Measurements from ENCODE around the gene PLCB4.

Gene PLCB4

DNA sequence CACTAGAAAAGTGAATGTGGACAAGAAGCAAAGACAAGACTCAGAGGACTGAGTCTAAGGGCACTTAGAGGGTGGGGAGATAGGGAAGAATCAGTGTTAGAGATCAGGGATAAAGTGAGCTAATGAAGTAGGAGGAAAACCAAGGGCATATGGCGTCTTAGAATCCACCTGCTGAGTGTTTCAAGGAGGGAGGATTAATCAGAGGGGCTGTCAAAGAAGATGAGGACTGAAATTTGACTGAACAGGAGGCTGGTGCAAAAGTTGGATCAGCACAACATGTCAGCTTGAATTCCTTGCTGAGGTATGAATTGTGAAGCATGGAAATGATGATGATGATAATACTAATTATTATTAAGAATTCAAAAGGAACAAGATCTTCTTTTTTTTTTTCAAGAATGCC lies 39.4 kb downstream of the PLCB4 start:
- in situ Hi-C loops (cut with MboI; ENCODE audit: low pct_unique_long_range_greater_than_20kb, low sequenced_read_pairs, unreplicated experiment) = no loop called here
- no peak for DNase-seq (ENCODE audit: low spot score)
- TF ChIP-seq, protein P1, sequence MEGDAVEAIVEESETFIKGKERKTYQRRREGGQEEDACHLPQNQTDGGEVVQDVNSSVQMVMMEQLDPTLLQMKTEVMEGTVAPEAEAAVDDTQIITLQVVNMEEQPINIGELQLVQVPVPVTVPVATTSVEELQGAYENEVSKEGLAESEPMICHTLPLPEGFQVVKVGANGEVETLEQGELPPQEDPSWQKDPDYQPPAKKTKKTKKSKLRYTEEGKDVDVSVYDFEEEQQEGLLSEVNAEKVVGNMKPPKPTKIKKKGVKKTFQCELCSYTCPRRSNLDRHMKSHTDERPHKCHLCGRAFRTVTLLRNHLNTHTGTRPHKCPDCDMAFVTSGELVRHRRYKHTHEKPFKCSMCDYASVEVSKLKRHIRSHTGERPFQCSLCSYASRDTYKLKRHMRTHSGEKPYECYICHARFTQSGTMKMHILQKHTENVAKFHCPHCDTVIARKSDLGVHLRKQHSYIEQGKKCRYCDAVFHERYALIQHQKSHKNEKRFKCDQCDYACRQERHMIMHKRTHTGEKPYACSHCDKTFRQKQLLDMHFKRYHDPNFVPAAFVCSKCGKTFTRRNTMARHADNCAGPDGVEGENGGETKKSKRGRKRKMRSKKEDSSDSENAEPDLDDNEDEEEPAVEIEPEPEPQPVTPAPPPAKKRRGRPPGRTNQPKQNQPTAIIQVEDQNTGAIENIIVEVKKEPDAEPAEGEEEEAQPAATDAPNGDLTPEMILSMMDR (IDR thresholded peaks at IDR 0.05; ENCODE audit: extremely low read depth, insufficient read depth, missing control alignments) = no peak

DNA sequence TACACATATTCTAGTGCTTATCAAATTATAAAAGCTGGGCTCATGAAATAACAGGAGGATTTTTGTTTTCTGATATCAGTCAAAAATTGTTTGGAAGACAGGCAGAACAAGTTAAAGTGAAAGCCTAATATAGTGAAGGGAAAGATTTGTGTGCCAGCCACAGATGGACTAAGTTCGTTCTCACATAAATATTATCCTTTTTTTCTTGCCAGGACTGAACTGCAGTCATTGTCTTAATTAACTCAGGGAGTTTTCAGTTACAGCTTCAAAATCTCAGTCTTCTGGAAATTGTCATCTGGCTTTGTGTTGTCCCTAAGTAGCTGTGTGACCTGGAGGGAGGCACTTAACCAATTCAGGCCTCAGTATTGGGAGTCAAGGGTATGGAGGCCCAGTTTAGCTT lies 40.7 kb downstream of the PLCB4 start:
- in situ Hi-C loops (cut with MboI; ENCODE audit: low pct_unique_long_range_greater_than_20kb, low sequenced_read_pairs, unreplicated experiment) = no loop called here
- no peak for DNase-seq (ENCODE audit: low spot score)
- TF ChIP-seq, protein P1 (IDR thresholded peaks at IDR 0.05; ENCODE audit: extremely low read depth, insufficient read depth, missing control alignments) = no peak

DNA sequence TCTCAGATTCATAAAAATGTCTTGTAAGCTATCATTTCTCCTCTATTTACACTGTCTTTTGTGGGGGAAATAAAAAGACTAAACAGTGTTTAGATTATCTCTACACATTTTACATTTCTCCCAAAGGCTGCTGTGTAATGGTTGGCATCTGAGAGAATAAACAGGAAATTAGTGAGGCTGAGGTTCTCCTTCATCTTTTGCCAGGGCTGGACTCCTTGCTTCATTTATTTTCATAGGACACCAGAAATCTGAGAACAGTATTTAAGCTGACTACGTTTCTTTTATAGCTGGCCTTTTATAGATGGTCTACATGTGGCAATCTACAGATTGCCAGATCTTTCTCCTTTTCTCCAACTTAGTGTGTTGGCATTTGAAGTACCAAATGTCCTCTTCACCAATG lies 41.5 kb downstream of the PLCB4 start:
- no peak for DNase-seq (ENCODE audit: low spot score)
- in situ Hi-C loops (cut with MboI; ENCODE audit: low pct_unique_long_range_greater_than_20kb, low sequenced_read_pairs, unreplicated experiment) = no loop called here
- TF ChIP-seq, protein P1 (IDR thresholded peaks at IDR 0.05; ENCODE audit: extremely low read depth, insufficient read depth, missing control alignments) = no peak

DNA sequence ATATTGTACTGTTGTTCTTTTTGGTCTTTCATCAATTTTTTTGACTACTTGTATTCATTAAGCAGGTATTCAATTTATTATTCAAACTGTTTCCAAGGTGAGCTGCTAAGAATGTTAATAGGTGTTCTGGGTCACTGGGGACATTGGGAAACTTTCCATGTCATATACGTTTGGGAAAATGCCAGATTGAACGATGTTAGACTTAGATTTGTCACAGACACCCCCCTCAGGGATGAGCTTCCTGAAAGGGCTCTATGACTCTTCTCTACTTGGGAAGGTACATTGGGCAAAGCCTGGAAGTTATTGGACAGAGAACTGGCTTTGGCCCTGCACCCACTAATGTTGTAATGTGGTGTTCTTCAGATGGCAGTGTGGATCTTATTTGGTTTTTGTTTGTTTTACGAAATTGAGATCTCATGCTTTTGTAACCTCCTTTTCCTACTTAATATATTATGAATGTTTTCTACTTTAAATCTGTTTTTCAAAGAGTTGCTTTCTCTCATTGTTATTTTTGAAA lies 42.1 kb downstream of the PLCB4 start:
- TF ChIP-seq, protein P1 (IDR thresholded peaks at IDR 0.05; ENCODE audit: extremely low read depth, insufficient read depth, missing control alignments) = no peak
- no peak for DNase-seq (ENCODE audit: low spot score)
- in situ Hi-C loops (cut with MboI; ENCODE audit: low pct_unique_long_range_greater_than_20kb, low sequenced_read_pairs, unreplicated experiment) = no loop called here

DNA sequence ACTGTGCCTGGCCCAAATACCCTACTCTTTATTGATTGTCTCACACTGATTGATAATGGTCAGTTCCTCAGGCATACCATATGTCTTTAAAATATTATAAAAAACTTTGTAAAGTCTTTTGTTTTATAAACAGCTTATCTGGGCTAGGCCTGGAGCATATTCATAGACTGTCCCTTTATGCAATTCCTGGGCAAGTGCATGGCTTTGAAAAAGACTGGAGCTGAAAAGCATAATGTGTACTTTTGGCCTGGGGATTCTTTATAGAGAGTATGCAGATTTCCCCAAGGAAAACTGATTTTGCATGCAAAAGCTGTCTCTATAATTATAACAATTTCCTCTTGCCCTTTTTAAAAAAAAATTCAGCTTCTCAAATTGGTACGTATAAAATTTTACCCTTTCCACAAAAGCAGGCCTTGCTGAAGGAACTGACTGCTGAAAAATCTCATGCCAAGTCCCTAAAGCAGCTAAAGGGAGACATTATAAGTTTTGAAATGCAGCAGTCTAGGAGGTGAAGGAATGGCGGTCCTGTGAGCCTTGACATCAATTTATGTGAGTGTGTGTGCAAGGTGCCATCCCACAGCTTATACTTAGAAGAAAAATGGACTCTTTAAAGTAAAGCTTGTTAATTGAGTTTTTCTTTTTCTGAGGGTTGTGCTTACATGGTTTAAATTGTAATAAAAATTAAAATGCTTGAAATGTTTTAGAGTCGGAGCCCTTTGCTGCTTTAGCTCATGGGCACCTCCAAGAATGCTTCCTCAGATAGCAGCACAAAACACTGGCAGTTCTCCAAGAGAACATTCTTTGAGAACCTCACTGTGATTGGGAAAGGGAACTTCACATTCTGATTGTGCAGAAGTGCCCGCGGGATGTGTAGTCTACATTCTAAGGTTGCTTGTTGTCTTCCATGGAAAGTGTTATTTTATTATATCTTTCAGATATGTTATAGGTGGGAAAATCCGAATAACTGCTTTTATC lies 43.9 kb downstream of the PLCB4 start:
- TF ChIP-seq, protein P1 (IDR thresholded peaks at IDR 0.05; ENCODE audit: extremely low read depth, insufficient read depth, missing control alignments) = no peak

DNA sequence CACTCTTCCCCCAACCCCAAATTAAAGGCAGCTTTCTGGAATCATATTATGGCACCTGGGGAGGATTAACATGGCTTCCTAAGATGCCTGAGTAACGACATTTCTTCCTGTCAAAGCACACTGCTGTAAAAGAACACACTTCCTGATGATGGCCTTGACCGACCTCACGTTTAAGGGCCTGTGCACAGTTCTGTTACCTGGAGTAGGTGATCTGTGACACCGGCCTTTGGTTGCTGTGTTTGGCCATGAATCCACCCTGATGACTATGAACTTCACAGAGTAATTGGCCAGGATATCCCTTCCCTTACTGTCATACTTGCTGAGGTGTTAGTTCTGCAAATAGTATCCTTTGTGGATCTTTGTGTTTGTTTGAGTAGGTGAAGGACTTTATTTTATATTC lies 45.8 kb downstream of the PLCB4 start:
- TF ChIP-seq, protein P1 (IDR thresholded peaks at IDR 0.05; ENCODE audit: extremely low read depth, insufficient read depth, missing control alignments) = no peak
- in situ Hi-C loops (cut with MboI; ENCODE audit: low pct_unique_long_range_greater_than_20kb, low sequenced_read_pairs, unreplicated experiment) = no loop called here
- no peak for DNase-seq (ENCODE audit: low spot score)

More for the DNA sequence above, 43.9 kb downstream of the PLCB4 start:
- no peak for DNase-seq (ENCODE audit: low spot score)
- in situ Hi-C loops (cut with MboI; ENCODE audit: low pct_unique_long_range_greater_than_20kb, low sequenced_read_pairs, unreplicated experiment) = no loop called here

All from GM13977 (cell line).